ENCODE results near the gene TM6SF1.

TM6SF1 gene

GRCh38 chr15:83102346-83102745, 5.1 kb upstream of the TM6SF1 start:
- peaks cover 67% of the 10 kb centered on the region for H3K27me3 Mint-ChIP-seq
- H3K36me3 Mint-ChIP-seq (ENCODE audit: low read depth), result no peaks in the 10 kb centered on the region
- H3K4me3 Mint-ChIP-seq, result no peak overlapping the region
- H3K4me1 Mint-ChIP-seq (ENCODE audit: low read depth), result peaks cover 5% of the 10 kb centered on the region
- no peak for DNase-seq
- H3K27ac Mint-ChIP-seq, result no peak overlapping the region
- H3K9me3 Mint-ChIP-seq, result peaks cover 9% of the 10 kb centered on the region

- Mint-ChIP-seq H3K9me3 (no peaks in the 10 kb centered on the region), H3K27ac (no peak overlapping the region), H3K36me3 (ENCODE audit: low read depth) (no peaks in the 10 kb centered on the region), H3K27me3 (peaks cover 69% of the 10 kb centered on the region), H3K4me3 (no peak overlapping the region), H3K4me1 (ENCODE audit: low read depth) (peaks cover 11% of the 10 kb centered on the region)
- no peak for DNase-seq
Measured at GRCh38 chr15:83104141-83104540, 3.3 kb upstream of the TM6SF1 start.

GRCh38 chr15:83105440-83105839, 2.0 kb upstream of the TM6SF1 start:
- Mint-ChIP-seq H3K9me3 (no peaks in the 10 kb centered on the region), H3K27ac (no peak overlapping the region), H3K4me1 (ENCODE audit: low read depth) (peaks cover 11% of the 10 kb centered on the region), H3K4me3 (no peak overlapping the region), H3K27me3 (peaks cover 74% of the 10 kb centered on the region), H3K36me3 (ENCODE audit: low read depth) (no peaks in the 10 kb centered on the region)
- DNase-seq, result no peak

GRCh38 chr15:83107841-83108181, 366 bp downstream of the TM6SF1 start:
- Mint-ChIP-seq H3K27me3 (peaks cover 64% of the 10 kb centered on the region), H3K27ac (no peak overlapping the region)

GRCh38 chr15:83108266-83109219, 1.1 kb downstream of the TM6SF1 start:
- Mint-ChIP-seq H3K27me3 (peaks cover 64% of the 10 kb centered on the region), H3K36me3 (ENCODE audit: low read depth) (no peaks in the 10 kb centered on the region), H3K27ac (no peak overlapping the region), H3K9me3 (no peaks in the 10 kb centered on the region), H3K4me3 (peak overlapping the region; percentile 69), H3K4me1 (ENCODE audit: low read depth) (peaks cover 11% of the 10 kb centered on the region)
- peak; percentile 43 for DNase-seq

More at GRCh38 chr15:83107841-83108181, 366 bp downstream of the TM6SF1 start:
- H3K4me3 Mint-ChIP-seq, result peak overlapping the region; percentile 69
- peaks cover 11% of the 10 kb centered on the region for H3K4me1 Mint-ChIP-seq (ENCODE audit: low read depth)
- H3K9me3 Mint-ChIP-seq, result no peaks in the 10 kb centered on the region
- DNase-seq, result no peak
- no peaks in the 10 kb centered on the region for H3K36me3 Mint-ChIP-seq (ENCODE audit: low read depth)

GRCh38 chr15:83109532-83109931, 2.1 kb downstream of the TM6SF1 start:
- no peak for DNase-seq
- H3K27ac Mint-ChIP-seq, result no peak overlapping the region
- no peaks in the 10 kb centered on the region for H3K9me3 Mint-ChIP-seq
- peaks cover 11% of the 10 kb centered on the region for H3K4me1 Mint-ChIP-seq (ENCODE audit: low read depth)
- no peaks in the 10 kb centered on the region for H3K36me3 Mint-ChIP-seq (ENCODE audit: low read depth)
- peaks cover 55% of the 10 kb centered on the region for H3K27me3 Mint-ChIP-seq
- no peak overlapping the region for H3K4me3 Mint-ChIP-seq

- DNase-seq, result no peak
- Mint-ChIP-seq H3K9me3 (no peaks in the 10 kb centered on the region), H3K36me3 (ENCODE audit: low read depth) (no peaks in the 10 kb centered on the region), H3K4me1 (ENCODE audit: low read depth) (peaks cover 11% of the 10 kb centered on the region), H3K27me3 (peaks cover 50% of the 10 kb centered on the region), H3K4me3 (no peak overlapping the region), H3K27ac (no peak overlapping the region)
Measured at GRCh38 chr15:83110381-83110780, 2.9 kb downstream of the TM6SF1 start.

GRCh38 chr15:83111149-83111548, 3.7 kb downstream of the TM6SF1 start:
- Mint-ChIP-seq H3K36me3 (ENCODE audit: low read depth) (no peaks in the 10 kb centered on the region), H3K4me1 (ENCODE audit: low read depth) (peaks cover 15% of the 10 kb centered on the region), H3K27ac (no peak overlapping the region), H3K27me3 (peaks cover 44% of the 10 kb centered on the region), H3K9me3 (no peaks in the 10 kb centered on the region), H3K4me3 (no peak overlapping the region)
- no peak for DNase-seq

- peaks cover 10% of the 10 kb centered on the region for H3K4me1 Mint-ChIP-seq (ENCODE audit: low read depth)
- H3K27ac Mint-ChIP-seq, result no peak overlapping the region
Measured at GRCh38 chr15:83112233-83112955, 4.9 kb downstream of the TM6SF1 start.

GRCh38 chr15:83112956-83113299, 5.5 kb downstream of the TM6SF1 start:
- H3K36me3 Mint-ChIP-seq (ENCODE audit: low read depth), result no peaks in the 10 kb centered on the region
- peaks cover 10% of the 10 kb centered on the region for H3K4me1 Mint-ChIP-seq (ENCODE audit: low read depth)
- H3K27ac Mint-ChIP-seq, result no peak overlapping the region
- peaks cover 35% of the 10 kb centered on the region for H3K27me3 Mint-ChIP-seq
- no peak overlapping the region for H3K4me3 Mint-ChIP-seq
- no peak for DNase-seq
- no peaks in the 10 kb centered on the region for H3K9me3 Mint-ChIP-seq

More at GRCh38 chr15:83112233-83112955, 4.9 kb downstream of the TM6SF1 start:
- Mint-ChIP-seq H3K9me3 (no peaks in the 10 kb centered on the region), H3K36me3 (ENCODE audit: low read depth) (no peaks in the 10 kb centered on the region), H3K4me3 (no peak overlapping the region), H3K27me3 (peaks cover 36% of the 10 kb centered on the region)
- DNase-seq, result no peak

GRCh38 chr15:83113881-83114674, 6.6 kb downstream of the TM6SF1 start:
- no peaks in the 10 kb centered on the region for H3K36me3 Mint-ChIP-seq (ENCODE audit: low read depth)
- H3K27me3 Mint-ChIP-seq, result peaks cover 23% of the 10 kb centered on the region
- DNase-seq, result no peak
- H3K27ac Mint-ChIP-seq, result no peak overlapping the region
- H3K9me3 Mint-ChIP-seq, result no peaks in the 10 kb centered on the region
- no peak overlapping the region for H3K4me3 Mint-ChIP-seq
- H3K4me1 Mint-ChIP-seq (ENCODE audit: low read depth), result peaks cover 4% of the 10 kb centered on the region

- Mint-ChIP-seq H3K36me3 (ENCODE audit: low read depth) (no peaks in the 10 kb centered on the region), H3K27me3 (peaks cover 16% of the 10 kb centered on the region), H3K9me3 (no peaks in the 10 kb centered on the region), H3K4me3 (no peak overlapping the region), H3K4me1 (ENCODE audit: low read depth) (peaks cover 4% of the 10 kb centered on the region), H3K27ac (no peak overlapping the region)
- DNase-seq, result no peak
Measured at GRCh38 chr15:83114856-83115255, 7.4 kb downstream of the TM6SF1 start.

GRCh38 chr15:83115410-83115809, 8.0 kb downstream of the TM6SF1 start:
- peak overlapping the region; percentile 57 for H3K27ac Mint-ChIP-seq
- no peaks in the 10 kb centered on the region for H3K36me3 Mint-ChIP-seq (ENCODE audit: low read depth)
- peaks cover 4% of the 10 kb centered on the region for H3K4me1 Mint-ChIP-seq (ENCODE audit: low read depth)
- H3K27me3 Mint-ChIP-seq, result peaks cover 10% of the 10 kb centered on the region
- no peaks in the 10 kb centered on the region for H3K9me3 Mint-ChIP-seq
- DNase-seq, result no peak
- H3K4me3 Mint-ChIP-seq, result no peak overlapping the region

- Mint-ChIP-seq H3K4me3 (no peak overlapping the region), H3K27me3 (peaks cover 7% of the 10 kb centered on the region), H3K9me3 (no peaks in the 10 kb centered on the region), H3K27ac (peak overlapping the region; percentile 57), H3K4me1 (ENCODE audit: low read depth) (peaks cover 4% of the 10 kb centered on the region), H3K36me3 (ENCODE audit: low read depth) (no peaks in the 10 kb centered on the region)
- no peak for DNase-seq
Measured at GRCh38 chr15:83115831-83116565, 8.6 kb downstream of the TM6SF1 start.
